ENCODE measurements around the gene MSI1.

- TF ChIP-seq REST (IDR thresholded peaks at IDR 0.05; ENCODE audit: low read depth) (no peak), CEBPB (IDR thresholded peaks at IDR 0.05) (no peak), TCF12 (IDR thresholded peaks at IDR 0.05; ENCODE audit: low read depth) (no peak), NFIC (IDR thresholded peaks at IDR 0.05) (no peak), EP300 (IDR thresholded peaks at IDR 0.05; ENCODE audit: borderline replicate concordance) (no peak), USF1 (IDR thresholded peaks at IDR 0.05) (no peak)
Observed at GRCh38 chr12:120339256-120339655, 29.7 kb downstream of the MSI1 start.

All from Ishikawa (cell line).